ENCODE measurements around the gene TLE4.

The TLE4 gene

GRCh38 chr9:79610019-79610631, 38.4 kb downstream of the TLE4 start:
- H3K4me3 ChIP-seq (replicated peaks; ENCODE audit: low read depth, low read length) = peak overlapping the region; percentile 4; the same call in 1 of the 2 replicates
- DNase-seq (ENCODE audit: extremely low read depth, low read depth) = peak; percentile 53
- TF ChIP-seq CTCF (IDR thresholded peaks at IDR 0.05; ENCODE audit: low read depth, low read length, missing control alignments) = no peak

DNA sequence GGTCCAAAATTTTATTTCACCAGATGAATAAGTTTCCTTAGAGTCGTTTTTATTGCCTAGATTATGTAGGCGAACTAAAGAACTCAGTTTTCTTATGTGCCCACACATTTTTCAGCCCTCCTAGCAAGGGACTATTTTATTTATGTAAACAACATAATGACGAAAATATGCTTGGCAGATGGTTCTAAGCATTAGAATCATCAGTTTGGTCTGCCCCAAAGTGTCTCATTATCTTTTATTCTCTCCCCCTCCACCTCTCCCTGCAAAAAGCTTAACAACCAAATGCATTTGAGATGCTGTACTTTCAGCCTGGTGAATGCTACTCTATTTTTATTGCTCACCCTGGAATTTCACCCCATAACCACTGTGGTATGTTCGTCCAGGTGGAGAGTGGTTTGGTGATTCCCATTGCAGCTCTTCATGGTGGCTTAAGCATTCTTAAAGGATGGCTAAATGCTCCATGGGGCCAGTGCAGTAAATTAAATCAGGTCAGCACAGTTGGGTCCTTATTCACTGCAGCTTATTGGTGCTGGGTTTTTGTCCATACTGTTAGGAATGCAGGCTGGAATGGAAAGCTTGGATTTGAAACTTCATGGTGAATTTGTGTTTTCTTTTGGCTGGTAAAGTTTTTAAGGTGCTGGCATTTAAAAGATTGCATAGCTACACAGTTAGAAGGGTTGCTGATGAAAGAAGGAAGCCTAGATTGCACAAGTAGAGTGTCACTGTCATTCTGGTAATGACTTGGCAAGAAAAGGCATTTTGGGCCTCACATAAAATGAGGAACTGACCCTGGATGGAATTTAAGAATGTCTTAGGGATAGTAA, 39.2 kb downstream of the TLE4 start:
- no peak for TF ChIP-seq CTCF (IDR thresholded peaks at IDR 0.05; ENCODE audit: low read depth, low read length, missing control alignments)
- no peak overlapping the region for H3K4me3 ChIP-seq (replicated peaks; ENCODE audit: low read depth, low read length)
- DNase-seq (ENCODE audit: extremely low read depth, low read depth) = peak; percentile 97

DNA sequence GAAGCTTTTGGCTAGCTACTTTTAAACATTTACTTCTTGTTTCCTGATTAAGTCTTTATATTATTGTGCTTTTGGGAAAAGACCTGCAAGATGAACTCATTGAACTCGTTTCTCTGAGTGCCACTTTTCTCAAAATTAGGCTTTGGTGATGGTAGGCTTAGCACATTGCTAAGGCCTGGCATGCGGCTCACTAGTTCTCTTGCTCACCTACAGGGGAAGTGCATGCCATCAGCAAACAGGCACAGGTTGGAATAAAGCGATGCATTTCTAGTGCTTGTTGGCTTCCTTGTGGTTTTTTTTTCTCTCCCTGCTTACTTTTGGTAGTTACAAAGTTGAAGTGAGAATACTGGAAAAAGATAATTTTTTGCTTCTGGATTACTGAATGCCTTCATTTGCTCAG, 41.4 kb downstream of the TLE4 start:
- no peak overlapping the region for H3K4me3 ChIP-seq (replicated peaks; ENCODE audit: low read depth, low read length)
- no peak for TF ChIP-seq CTCF (IDR thresholded peaks at IDR 0.05; ENCODE audit: low read depth, low read length, missing control alignments)
- DNase-seq (ENCODE audit: extremely low read depth, low read depth) = no peak

DNA sequence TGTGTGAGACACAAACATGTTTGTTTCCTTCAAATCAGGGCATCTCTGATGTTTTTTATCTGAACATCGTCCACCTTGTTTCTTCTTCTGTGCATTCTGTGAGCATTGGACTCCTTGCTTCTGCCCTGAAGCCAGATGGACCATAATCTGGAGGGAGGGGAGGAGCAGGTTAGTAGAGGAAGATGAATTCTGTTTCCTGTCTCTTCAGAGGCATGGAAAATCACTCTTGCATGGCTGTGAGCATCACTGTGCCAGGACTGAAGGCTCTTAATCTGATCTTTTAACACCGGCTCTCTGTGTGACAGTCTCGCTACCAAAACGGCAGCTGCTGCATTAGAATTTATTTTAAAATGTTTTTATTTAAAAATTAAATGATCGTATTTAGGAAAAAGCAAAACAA, 43.3 kb downstream of the TLE4 start:
- no peak for DNase-seq (ENCODE audit: extremely low read depth, low read depth)
- TF ChIP-seq CTCF (IDR thresholded peaks at IDR 0.05; ENCODE audit: low read depth, low read length, missing control alignments) = no peak
- H3K4me3 ChIP-seq (replicated peaks; ENCODE audit: low read depth, low read length) = no peak overlapping the region

- TF ChIP-seq CTCF (IDR thresholded peaks at IDR 0.05; ENCODE audit: low read depth, low read length, missing control alignments) = no peak
- no peak overlapping the region for H3K4me3 ChIP-seq (replicated peaks; ENCODE audit: low read depth, low read length)
- no peak for DNase-seq (ENCODE audit: extremely low read depth, low read depth)
Observed at GRCh38 chr9:79616013-79616412, 44.2 kb downstream of the TLE4 start.

DNA sequence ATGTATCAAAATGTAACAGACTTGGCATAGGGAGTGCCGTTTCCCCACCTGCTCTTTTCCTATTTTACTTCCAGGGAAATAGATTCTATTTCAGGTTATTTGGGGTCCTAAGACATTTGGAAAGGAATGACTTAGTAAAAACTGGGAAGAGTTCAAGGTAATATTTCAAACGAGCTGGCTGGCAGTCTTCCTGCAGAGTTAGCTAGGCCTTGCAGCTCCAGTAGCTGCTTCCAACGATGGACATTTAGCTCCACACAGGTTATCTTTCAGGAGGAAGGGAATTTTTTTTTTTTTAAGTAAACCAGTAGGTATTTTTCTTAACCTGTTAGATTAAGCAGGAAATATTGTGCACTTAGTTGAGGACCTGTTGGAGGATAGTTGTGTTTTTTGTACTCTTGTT, 45.2 kb downstream of the TLE4 start:
- TF ChIP-seq CTCF (IDR thresholded peaks at IDR 0.05; ENCODE audit: low read depth, low read length, missing control alignments) = no peak
- DNase-seq (ENCODE audit: extremely low read depth, low read depth) = no peak

More for the DNA sequence above, 45.2 kb downstream of the TLE4 start:
- no peak overlapping the region for H3K4me3 ChIP-seq (replicated peaks; ENCODE audit: low read depth, low read length)

All from HFF-Myc (cell line).